Dermis microvascular lymphatic vessel endothelial cell (primary cell): ENCODE results near the gene ANO9. TPM values are rescaled to one million over a fixed set of nuclear protein-coding genes. Genes with fewer than 3 reads are reported as not detected.
A peak's percentile ranks its signal among the peaks of the same experiment; 100 is the strongest.

Experiments
- DNase-seq, 2 donors: peaks; one replicate each; pipeline versions ENCODE4 v3.0.0 to v3.0.0-alpha.2; 2010; ENCODE audit warnings: low read depth in 2 of 2
- total RNA-seq: library from RNA; depleted of rRNA; stranded (reverse); fragments of >200 nt; gene quantifications from 2 replicates; pipeline ENCODE4 v1.2.1, GENCODE V29; 2014

The ANO9 gene
- total RNA-seq, 1 donor from 2014 or later, result 1.4 TPM

DNA sequence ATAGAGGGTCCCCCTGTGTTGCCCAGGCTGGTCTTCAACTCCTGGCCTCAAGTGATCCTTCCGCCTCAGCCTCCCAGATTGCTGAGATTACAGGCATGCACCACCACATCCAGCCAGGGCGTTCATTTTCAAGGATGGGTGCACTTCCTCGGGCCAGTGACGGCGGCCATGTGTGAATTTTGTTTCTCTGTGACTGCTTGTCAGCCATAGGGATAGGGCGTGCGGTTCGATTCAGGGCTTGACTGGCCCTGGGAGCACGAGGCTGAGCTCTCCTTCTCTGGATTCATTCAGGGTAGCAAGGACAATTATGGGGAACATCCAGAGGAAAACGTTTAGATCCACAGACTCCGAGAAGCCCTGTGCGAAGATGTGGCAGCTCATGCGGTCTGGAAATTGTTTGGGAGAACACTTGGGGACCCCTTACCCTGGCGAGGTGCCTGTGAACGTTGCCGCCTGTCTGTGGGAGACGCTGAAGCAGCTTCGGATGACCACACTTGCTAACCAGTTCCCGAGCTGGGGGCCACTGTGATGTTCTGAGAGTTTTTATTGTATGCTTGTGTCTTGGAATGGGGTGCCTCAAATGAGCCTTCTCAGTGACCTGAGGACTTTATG, 11.2 kb upstream of the ANO9 start:
- no peak for DNase-seq

DNA sequence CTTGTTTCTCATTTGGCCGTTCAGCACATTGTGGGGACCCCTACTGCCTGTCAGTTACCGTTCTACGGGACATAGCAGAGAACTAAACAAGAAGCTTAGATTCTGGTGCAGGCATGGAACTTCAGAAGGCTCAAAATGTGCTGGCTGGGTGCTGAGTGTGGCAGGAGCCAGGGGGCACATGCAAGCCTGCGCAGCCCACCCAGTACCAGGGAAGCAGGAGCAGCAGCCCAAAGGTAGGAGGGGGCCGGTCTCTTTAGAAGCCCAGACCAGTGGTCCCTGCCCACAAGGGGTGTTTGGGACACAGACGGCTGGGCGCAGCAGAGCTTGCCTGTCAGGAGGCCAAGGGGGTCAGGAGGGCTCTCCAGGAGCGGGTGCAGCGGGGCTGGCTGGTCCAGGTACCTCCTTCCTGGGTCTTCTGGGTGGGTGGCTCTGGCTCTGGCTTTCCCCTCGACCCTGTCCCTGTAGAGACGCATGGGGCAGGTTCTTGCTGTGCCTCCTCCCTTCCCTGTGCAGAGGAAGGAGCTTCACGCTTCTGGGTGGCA, 10.5 kb upstream of the ANO9 start:
- no peak for DNase-seq

DNA sequence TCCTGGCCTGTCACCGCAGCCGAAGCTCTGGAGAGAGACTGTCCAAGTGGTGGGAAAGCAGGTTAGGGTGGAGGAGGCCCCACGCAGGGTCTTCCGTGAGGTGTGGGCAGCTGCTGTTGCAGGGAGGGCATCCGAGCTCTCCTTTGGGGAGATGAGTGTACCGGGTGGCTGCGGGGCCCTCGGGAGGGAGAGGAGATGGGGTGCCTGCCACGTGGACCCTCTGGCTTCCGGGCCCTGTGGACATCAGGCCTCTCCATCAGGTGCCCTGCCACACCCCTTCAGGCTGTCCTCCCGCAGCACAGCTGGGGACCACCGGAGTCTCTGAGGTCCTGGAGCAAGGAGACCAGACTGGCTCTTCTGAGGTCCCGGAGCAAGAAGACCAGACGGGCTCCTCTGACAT, 9.9 kb upstream of the ANO9 start:
- no peak for DNase-seq

DNA sequence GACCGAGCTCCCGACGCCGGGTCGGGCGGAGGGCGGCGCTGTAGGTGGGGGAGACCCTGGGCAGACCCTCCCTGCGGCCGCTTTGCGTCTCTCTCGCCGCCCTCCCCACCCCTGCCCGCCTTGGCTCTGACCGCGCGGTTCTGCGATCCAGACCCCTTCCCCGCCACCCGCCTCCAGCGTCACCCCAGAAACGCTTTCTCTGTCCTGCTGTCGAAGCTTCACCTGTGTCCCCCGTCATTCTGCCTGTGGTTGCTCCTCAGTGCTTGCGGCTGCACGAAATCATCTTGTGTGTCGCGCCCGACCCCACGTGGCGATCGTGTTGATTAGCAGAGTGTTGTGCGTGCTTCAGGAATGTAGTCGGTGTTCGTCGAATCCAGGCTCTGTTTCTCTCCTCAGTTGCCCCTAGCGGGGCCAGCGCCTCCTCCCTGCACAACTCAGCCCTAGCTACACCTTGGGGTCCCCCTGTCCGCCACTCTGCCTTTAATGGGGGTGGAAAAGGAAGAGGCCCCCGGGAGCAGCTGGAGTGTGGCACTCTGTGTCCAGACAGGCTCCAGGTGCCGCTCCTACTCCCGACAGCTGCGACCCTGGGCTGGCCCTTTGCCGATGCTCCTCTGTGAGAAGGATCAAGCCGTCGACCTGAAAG, 9.1 kb upstream of the ANO9 start:
- DNase-seq, result peak; percentile 59 to 84

DNA sequence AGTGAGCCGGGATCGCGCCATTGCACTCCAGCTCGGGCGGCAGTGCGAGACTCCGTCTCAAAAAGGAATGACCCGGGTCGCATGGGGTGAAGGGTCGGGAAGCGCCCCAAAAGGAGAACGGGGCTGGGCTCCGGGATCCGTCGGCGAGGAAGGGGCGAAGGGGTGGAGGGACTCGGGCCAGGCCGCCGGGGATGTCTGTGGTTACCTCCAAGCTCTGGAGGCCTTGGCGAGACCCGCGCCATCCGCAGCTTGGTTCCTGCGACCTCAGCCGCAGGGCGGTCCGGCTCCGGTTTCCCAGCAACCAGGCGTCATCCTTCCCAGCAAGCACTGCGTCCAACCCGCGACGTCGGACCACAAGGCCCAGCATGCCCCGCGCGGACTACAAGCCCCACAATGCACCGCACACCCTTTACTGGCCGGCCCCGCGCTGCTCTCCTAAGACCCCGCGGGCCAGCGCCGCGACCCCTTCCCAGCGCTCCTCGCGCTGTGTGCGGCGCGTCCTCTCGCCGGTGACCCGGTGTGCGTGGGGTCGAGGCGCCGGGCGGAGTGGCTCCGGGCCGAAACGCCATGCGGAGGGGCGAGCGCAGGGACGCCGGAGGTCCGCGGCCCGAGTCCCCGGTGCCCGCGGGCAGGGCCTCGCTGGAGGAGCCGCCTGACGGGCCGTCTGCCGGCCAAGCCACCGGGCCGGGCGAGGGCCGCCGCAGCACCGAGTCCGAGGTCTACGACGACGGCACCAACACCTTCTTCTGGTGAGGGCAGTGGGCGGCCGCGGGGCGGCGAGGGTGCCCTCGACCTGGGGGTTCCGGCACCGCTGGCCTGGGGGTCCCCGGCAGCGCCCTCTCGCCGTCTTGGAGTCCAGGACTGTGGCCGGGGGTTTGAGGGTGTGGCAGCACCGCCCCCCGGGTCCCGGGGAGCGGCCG, 8.3 kb upstream of the ANO9 start, which contains the start of gene PTDSS2:
Gene PTDSS2, plus strand, starts transcription at position 391 of the 920 bp plus-strand sequence. Its CDS starts 177 bp downstream, at position 568.
- DNase-seq, result peak; percentile 93 to 97

DNA sequence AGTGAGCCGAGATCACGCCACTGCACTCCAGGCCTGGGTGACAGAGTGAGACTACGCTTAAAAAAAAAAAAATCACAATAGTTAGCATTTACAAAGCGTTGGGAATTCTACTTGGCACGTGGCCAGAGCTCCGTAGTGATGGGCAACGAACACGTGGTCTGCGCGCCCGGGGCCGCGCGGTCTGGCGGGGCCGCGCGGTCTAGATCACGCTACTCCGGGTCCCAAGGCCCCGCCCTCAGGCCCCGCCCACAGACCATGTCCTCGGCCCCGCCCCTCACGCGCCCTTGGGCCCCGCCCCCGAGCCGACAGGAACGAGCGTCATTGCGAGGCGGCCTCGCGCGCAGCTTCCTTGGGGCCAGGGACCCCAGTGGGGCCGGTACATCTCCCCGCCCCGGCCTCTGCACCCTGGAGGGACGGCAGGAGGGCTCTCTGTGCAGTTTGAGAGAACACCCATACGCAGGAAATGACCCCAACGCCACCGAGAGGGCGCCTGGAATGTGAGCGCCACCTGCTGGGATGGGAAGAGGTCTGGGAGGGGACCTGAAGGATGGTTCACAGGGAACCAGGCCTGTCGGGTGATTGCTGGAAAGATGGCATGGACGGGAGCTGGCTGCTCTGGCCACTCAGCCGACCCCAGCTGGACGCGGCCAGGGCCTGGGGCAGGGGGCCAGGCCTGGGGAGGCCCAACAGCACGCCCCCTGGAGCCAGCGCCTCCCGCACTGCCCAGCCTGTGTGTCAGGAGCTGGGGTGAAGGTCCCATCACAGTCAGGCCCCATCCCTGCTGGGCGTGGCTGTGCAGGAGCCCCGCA, 6.3 kb upstream of the ANO9 start:
- peak; percentile 92 to 94 for DNase-seq

DNA sequence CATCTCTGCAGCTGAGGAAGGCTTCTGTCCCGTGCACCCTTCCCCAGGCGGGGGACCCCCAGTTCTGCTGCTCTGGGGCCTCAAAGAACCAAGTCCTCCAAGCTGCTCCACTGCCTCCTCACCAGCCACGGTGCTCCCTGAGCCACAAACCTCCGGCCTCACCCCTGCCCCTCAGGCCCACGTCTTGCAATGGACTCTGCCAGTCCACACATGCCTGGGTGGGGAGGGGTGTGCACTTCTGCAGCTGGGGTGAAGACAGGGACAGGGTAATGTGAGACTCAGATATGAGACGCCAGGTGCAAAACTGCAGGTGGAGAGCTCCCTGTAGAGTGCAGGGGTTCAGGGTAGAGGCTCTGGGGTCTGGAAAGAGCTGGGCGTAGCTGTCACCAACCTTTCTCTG, 5.1 kb upstream of the ANO9 start:
- DNase-seq, result no peak

DNA sequence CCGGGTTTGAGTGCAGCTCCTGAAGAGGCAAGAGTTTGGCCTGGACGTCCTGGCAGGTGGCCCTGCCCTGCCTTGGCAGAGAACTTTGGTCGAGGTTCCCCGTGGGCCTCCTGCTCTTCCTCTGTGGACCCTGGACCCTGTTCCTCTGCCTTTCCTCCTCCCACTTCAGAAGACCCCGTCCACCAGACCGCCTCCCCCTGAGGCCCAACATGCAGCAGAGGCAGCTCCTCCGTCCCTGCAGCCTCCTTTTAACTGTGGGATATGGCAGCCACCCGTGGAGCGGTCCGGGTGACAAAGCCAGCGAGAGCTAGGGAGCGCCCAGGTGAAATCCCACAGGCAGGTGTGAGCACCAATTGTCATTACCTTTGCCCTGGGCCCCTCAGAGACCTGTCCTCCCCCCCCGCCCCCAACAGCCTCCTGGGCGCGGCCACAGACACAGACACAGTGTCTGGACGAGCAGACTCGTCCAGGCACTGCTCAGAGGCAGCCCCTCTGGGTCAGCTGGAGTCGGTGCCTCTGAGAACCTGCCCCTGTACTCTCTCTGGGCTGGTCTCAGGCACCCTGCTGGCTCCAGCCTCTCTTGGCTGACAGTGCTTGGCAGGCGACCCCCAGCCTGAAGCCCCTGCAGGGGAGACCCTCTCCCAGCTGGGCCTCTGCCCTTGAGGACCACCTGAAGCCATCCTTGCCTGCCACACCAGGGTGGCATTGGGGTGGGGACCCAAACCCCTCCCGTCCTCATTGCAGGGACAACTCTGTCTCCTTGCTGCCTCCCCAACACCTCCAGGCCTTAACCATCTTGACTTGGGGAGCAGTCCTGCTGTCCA, 4.2 kb upstream of the ANO9 start:
- no peak for DNase-seq

DNA sequence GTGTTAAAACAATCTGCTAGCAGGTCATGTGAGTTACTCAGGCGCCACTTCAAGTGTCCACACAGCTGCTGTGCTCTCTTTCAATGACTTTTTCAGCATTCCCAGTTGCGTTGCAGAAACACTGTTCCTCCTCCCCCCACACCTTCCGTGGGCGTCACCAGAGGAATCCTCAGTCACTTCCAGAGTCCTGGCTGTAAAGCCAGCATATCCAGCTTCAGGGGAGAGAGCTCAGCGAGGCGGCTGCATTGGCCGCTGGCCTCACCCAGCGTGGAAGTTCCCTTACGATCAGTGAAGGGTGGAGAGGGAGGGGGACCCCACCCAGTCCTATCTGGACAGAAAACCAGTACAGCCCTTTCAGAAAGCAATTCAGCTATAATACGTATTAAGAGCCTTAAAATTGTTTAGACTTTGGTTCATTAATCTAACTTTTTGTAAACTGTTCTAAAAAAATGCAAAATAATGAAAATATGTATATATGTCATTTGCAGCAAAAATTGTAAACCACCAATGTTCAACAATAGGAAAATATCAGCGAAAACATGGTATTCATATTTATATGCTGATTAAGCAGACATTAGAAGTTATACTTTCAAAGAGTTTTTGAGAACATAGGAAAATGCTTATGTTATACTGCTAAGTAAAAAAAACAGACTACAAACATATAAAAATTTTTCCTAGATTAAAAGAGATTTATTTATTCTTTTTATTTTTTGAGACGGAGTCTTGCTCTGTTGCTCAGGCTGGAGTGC, 2.8 kb upstream of the ANO9 start:
- peak in 1 of 2 donors; percentile 36 for DNase-seq

DNA sequence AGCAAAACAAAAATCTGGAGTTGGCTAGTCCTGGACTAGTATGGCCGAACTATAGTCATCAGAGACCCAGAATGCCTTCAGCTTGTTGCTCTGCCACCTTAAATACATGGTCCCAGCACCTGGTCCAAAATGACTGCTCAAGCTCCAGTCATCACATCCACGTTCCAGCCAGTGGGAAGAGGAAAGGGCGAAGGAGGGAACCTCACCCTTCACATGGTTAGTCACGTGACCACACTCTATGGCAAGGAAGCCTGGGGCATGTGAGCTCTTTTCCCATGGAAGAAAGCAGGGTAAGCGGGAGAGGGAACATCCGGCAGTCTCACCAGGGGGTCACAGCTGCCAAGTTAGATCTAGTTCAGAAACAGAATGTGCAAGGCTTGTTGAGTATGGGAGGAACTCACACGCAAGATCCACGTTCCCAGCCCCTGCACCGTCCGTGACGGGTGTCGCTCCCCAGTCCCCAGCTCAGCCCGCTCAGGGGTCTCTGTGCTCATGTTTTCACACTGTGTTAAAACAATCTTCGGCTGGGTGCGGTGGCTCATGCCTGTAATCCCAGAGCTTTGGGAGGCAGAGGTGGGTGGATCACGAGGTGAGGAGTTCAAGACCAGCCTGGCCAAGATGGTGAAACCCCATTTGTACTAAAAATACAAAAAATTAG, 1.9 kb upstream of the ANO9 start:
- peak; percentile 59 to 65 for DNase-seq

DNA sequence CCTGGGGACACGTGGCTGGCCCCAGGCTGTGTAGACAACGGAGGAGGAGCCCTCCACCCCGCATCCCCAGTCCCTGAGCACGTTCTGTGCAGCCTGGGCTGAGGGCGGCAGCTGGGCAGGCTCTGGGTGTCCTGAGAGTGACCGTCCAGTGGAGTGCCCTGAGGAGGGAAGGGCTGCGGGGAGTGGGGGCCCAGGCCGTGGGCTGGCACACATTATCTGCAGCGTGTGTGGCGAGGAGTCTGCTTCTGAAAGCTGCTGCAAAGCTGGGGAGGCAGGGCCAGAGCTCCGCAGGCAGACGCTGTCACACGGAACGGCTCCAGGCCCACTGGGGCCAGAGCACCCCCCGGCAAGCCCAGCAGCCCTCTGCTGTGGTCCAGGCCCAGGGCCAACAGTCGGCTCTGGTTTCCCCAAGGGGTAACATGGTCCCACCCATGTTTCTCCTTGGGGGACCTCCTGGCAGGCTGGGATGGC, 835 bp upstream of the ANO9 start:
- no peak for DNase-seq

DNA sequence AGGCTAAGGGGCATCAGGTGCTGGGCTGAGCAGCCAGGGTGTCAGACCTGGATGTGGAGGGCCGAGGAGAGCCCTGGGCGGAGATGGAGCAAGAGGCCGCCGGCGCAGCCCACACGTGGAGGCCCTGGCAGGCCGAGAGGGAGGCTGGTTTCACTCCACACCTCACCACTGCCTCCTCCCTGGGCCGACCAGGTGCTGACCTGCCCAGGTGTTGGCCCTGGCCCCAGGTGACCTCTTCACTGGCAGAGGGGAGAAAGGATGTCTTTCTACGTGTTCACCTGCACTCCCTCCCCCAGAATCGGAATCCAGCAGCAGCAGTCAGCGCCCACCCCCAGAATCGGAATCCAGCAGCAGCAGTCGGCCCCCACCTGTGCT, 781 bp downstream of the ANO9 start:
- no peak for DNase-seq

DNA sequence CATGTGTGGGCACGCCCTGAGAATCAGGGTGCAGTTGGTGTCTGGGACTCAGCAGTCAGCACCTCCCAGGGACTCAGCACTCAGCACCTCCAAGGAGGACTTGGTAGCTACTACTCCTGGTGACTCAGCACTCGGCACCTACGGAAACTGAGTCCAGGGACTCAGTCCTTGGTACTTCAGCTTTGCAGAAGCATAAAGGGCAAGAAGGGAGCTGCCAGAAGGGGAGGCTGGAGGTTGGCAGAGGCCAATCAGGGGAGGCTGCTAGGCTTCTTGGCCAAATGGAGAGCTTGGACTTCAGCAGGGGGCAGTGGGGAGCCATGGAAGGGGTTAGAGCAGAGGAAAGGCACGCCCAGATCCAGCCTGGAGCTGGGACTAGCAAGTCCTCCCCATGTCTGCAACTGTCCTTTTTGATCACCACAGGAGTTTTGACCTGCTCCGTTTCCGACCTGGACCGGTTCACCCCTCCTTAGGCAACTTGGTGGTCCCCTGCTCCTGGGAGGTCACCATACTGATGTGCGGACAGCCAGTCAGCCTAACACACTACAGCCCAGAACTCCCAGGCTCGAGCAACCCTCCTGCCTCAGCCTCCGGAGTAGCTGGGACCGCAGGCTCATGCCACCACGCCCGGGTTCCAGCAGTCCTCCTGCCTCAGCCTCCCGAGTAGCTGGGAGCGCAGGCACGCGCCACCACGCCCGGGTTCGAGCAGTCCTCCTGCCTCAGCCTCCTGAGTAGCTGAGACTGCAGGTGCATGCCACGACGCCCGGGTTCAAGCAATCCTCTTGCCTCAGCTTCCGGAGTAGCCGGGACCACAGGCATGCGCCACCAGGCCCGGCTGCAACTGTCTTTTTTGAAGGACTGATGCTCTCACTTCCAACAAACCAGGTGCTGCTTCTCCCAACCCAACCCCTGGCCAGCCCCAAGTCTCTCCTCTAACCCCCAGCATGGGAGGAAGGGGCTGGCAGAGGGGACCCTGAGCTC, 1.5 kb downstream of the ANO9 start:
- DNase-seq, result peak in 1 of 2 donors; percentile 34

DNA sequence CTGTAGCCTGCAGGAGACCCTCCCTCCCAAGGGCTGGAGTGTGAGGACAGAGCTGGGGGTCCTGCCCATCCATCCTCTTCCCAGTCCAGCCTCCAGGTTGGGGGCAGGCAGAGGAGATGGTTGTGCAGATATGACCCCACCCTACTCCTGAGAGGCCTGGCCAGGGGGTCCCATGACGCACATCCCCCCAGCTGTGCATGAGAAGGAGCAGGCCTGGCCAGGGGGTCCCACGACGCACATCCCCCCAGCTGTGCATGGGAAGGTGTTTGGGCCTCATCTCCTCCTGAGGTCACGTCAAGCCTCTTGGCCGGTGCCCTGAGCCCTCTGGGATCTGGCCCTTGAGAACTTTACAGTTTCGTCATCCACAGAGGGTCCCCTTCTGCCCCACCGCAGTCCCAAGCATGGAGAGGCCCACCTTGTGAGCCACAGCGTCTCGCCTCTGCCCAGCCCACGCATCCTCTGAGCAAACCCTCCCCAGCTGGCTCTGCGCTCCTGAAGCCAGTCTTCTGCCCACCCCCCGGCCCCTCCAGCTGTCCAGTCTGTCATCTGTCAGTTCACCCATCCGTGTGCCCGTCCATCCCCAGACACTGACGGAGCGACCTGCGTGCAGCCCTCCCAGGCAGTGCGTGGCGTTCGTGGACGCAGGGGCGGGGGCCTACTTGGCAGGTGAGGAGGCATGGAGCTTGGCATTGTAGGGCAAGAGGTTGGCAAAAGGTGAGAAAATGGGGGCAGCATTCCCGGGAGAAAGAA, 2.3 kb downstream of the ANO9 start:
- DNase-seq, result no peak

DNA sequence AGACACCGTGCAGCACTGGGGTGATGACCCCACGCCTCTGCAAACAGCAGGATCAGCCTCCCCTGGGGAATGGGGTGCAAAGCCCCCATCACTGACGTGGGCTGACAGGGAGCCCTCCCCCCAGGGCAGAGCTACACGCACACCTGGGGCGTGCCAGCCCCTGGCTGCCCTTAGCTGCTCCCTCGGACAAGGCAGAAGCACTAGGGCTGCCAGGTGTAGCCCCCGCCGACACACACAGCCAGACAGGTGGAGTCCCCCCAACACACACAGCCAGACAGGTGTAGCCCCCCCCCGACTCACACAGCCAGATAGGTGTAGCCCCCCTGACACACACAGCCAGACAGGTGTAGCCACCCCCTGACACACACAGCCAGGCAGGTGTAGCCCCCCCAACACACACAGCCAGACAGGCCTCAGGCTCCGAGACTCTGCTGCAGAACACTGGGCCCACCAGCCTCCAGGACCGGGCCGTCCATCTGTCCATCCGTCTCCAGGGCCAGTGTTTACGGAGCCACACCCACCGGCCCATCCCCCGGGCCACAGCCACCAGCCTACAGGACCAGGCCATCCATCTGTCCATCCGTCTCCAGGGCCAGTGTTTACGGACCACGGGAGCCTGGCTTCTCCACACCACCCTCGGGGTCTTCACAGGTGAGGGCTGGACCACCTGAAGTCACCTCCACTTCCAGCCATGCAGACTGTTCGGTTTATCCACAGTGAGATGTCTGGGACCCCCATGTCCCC, 3.5 kb downstream of the ANO9 start:
- DNase-seq, result no peak

DNA sequence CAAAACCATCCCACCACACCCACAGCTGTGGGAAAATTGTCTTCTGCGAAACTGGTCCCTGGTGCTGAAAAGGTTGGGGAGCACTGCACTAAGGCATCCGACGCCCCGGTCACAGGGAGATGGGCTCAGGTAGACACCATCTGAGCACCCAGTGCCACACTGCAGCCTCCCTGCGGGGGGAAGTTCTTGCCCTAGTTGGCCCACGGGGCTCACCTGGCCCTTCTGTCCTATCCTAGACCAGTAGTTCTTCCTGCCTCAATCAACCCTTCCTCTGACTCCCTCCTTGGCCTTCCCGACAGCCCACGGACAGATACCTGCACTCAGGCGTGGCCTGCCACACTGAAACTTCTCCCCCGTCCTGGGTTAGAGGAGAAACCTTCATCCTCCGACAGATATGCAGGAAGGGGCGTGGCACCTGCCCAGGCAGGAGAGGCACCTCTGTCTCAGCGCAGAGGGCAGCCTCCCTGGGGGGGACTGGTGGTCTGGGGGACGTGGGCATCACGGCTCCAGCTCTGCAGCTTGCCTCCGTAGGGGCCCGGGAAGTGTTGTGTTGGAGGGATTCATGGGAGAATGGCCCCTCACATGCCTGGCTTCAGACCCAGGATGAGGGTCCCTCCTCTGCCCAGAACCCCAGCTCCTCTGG, 4.5 kb downstream of the ANO9 start:
- DNase-seq, result no peak
